Measurements from ENCODE around the gene NBAS.

The NBAS gene

GRCh38 chr2:15480552-15480951, 80.6 kb downstream of the NBAS start:
- H3K36me3 ChIP-seq (ENCODE audit: control insufficient read depth in 2 of 2, insufficient read depth in 1 of 2, low read length in 2 of 2), result peaks cover 0 to 7% of the 10 kb centered on the region in 2 experiments; a peak in 1 of 3 replicates
- H3K4me1 ChIP-seq (ENCODE audit: control insufficient read depth, insufficient read depth, low read length), result no peaks in the 10 kb centered on the region
- POLR2A ChIA-PET, result no interaction called here
- TF ChIP-seq, protein P1, sequence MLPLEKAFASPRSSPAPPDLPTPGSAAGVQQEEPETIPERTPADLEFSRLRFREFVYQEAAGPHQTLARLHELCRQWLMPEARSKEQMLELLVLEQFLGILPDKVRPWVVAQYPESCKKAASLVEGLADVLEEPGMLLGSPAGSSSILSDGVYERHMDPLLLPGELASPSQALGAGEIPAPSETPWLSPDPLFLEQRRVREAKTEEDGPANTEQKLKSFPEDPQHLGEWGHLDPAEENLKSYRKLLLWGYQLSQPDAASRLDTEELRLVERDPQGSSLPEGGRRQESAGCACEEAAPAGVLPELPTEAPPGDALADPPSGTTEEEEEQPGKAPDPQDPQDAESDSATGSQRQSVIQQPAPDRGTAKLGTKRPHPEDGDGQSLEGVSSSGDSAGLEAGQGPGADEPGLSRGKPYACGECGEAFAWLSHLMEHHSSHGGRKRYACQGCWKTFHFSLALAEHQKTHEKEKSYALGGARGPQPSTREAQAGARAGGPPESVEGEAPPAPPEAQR (tag by site-specific recombination; IDR thresholded peaks at IDR 0.05), result no peak
- TF ChIP-seq TRIM28 (IDR thresholded peaks at IDR 0.05; ENCODE audit: borderline replicate concordance, low read length) (no peak), IKZF3 (tag by site-specific recombination; IDR thresholded peaks at IDR 0.05) (no peak), ZNF292 (tag by site-specific recombination; IDR thresholded peaks at IDR 0.05; ENCODE audit: borderline replicate concordance, low read depth) (no peak), GLIS2 (tag by site-specific recombination; IDR thresholded peaks at IDR 0.05) (no peak)
- no peak overlapping the region for H3K27ac ChIP-seq (ENCODE audit: extremely low read depth, low read depth, low read length)
- no peaks in the 10 kb centered on the region for H3K9me3 ChIP-seq (ENCODE audit: control insufficient read depth, insufficient read depth, low read depth, low read length)
- no peak overlapping the region for H3K4me3 ChIP-seq (ENCODE audit: low read depth, low read length)
- CTCF ChIA-PET, result no interaction called here

DNA sequence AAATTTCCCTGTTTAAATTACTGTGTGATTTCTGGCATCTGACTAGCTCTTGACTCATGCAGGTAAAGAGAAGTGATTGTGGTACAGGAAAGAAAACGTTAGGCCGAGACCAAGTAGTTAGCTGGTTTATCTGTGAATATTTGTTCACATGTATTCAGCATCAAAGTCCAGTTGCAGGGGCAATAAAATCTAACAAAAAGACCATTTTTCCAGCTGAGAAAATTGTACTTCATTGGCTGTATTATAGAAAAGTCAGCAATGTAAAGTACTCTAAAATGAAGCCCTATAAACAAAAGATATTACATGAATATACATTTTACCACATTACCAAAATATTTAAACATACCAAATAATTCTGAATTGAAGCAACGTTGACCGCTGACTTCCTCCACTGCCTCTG, 88.3 kb downstream of the NBAS start:
- H3K9me3 ChIP-seq (ENCODE audit: control insufficient read depth, insufficient read depth, low read depth, low read length), result no peaks in the 10 kb centered on the region
- no peaks in the 10 kb centered on the region for H3K4me1 ChIP-seq (ENCODE audit: control insufficient read depth, insufficient read depth, low read length)
- H3K36me3 ChIP-seq (ENCODE audit: control insufficient read depth in 2 of 2, insufficient read depth in 1 of 2, low read length in 2 of 2), result peaks cover 0 to 18% of the 10 kb centered on the region in 2 experiments
- POLR2A ChIA-PET, result no interaction called here
- TF ChIP-seq ZNF76 (tag by site-specific recombination; IDR thresholded peaks at IDR 0.05; ENCODE audit: borderline replicate concordance, low read depth) (no peak), ZNF510 (tag by site-specific recombination; IDR thresholded peaks at IDR 0.05; ENCODE audit: insufficient replicate concordance) (no peak), ZNF112 (tag by site-specific recombination; IDR thresholded peaks at IDR 0.05) (no peak), ZNF10 (tag by site-specific recombination; IDR thresholded peaks at IDR 0.05) (no peak), MYNN (tag by site-specific recombination; IDR thresholded peaks at IDR 0.05; ENCODE audit: borderline replicate concordance) (no peak), ZNF19 (tag by site-specific recombination; IDR thresholded peaks at IDR 0.05; ENCODE audit: low read depth) (no peak), ZNF239 (tag by site-specific recombination; IDR thresholded peaks at IDR 0.05) (no peak), ZNF133 (tag by site-specific recombination; IDR thresholded peaks at IDR 0.05) (no peak), HOXD13 (CRISPR knock-in tag; IDR thresholded peaks at IDR 0.05; ENCODE audit: borderline replicate concordance) (no peak)
- TF ChIP-seq, protein P2, sequence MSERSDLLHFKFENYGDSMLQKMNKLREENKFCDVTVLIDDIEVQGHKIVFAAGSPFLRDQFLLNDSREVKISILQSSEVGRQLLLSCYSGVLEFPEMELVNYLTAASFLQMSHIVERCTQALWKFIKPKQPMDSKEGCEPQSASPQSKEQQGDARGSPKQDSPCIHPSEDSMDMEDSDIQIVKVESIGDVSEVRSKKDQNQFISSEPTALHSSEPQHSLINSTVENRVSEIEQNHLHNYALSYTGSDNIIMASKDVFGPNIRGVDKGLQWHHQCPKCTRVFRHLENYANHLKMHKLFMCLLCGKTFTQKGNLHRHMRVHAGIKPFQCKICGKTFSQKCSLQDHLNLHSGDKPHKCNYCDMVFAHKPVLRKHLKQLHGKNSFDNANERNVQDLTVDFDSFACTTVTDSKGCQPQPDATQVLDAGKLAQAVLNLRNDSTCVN (tag by site-specific recombination; optimal IDR thresholded peaks at IDR 0.05), result no peak
- CTCF ChIA-PET, result interaction anchor here (0.7 kb wide), 1 partner anchor 384 kb away, joined by 3 read pairs; no protein-coding TSS in a partner anchor
- H3K27ac ChIP-seq (ENCODE audit: extremely low read depth, low read depth, low read length), result no peak overlapping the region
- no peak overlapping the region for H3K4me3 ChIP-seq (ENCODE audit: low read depth, low read length)

DNA sequence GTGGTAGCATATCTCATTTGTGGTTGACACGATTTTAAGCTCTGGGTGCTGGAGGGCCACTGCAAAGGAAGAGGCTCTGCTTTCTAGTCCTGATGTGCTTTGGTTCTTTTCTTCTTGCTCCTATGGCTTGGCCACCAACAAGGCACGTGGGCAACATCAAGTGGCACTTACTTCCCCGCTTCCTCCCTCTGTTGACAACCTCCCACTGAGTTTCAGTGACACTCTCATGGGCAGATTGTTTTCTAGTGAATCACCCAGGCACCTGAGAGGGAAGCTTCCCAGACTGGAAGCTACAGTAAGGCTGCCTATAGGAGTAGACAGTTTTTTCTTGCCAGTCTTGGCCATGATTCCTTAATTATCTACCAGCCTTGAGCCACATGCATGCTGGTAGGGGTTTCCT, 89.0 kb downstream of the NBAS start:
- Histone ChIP-seq H3K36me3 (ENCODE audit: control insufficient read depth in 2 of 2, insufficient read depth in 1 of 2, low read length in 2 of 2) (peaks cover 4 to 20% of the 10 kb centered on the region in 2 experiments), H3K4me3 (ENCODE audit: low read depth, low read length) (no peak overlapping the region), H3K27ac (ENCODE audit: extremely low read depth, low read depth, low read length) (no peak overlapping the region), H3K4me1 (ENCODE audit: control insufficient read depth, insufficient read depth, low read length) (no peaks in the 10 kb centered on the region), H3K9me3 (ENCODE audit: control insufficient read depth, insufficient read depth, low read depth, low read length) (no peaks in the 10 kb centered on the region)
- ChIA-PET POLR2A (no interaction called here), CTCF (no interaction called here)
- no peak for TF ChIP-seq ZNF76 (tag by site-specific recombination; IDR thresholded peaks at IDR 0.05; ENCODE audit: borderline replicate concordance, low read depth)
- TF ChIP-seq GLIS1 (tag by site-specific recombination; IDR thresholded peaks at IDR 0.05), result peak; percentile 41
- TF ChIP-seq ZNF266 (tag by site-specific recombination; IDR thresholded peaks at IDR 0.05; ENCODE audit: low read depth), result no peak

DNA sequence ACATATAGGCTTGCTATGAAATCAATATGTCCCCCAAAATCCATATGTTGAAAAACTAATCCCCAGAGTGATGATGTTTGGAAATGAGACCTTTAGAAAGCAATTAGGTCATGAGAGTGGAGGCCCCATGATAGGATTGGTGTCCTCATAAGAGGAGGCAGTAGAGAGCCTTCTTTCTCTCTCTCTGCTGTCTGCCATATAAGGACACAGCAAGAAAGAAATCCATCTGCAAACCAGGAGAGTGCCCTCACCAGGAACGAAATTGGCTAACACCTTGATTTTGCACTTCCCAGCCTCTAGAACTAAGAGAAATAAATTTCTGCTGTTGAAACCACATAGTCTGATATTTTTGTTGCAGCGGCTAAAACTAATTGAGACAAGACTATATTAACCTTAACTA, 89.5 kb downstream of the NBAS start:
- ChIA-PET POLR2A (no interaction called here), CTCF (no interaction called here)
- H3K27ac ChIP-seq (ENCODE audit: extremely low read depth, low read depth, low read length), result no peak overlapping the region
- no peaks in the 10 kb centered on the region for H3K9me3 ChIP-seq (ENCODE audit: control insufficient read depth, insufficient read depth, low read depth, low read length)
- peaks cover 6 to 21% of the 10 kb centered on the region in 2 experiments for H3K36me3 ChIP-seq (ENCODE audit: control insufficient read depth in 2 of 2, insufficient read depth in 1 of 2, low read length in 2 of 2)
- H3K4me1 ChIP-seq (ENCODE audit: control insufficient read depth, insufficient read depth, low read length), result no peaks in the 10 kb centered on the region
- H3K4me3 ChIP-seq (ENCODE audit: low read depth, low read length), result no peak overlapping the region
- TF ChIP-seq, protein P3, sequence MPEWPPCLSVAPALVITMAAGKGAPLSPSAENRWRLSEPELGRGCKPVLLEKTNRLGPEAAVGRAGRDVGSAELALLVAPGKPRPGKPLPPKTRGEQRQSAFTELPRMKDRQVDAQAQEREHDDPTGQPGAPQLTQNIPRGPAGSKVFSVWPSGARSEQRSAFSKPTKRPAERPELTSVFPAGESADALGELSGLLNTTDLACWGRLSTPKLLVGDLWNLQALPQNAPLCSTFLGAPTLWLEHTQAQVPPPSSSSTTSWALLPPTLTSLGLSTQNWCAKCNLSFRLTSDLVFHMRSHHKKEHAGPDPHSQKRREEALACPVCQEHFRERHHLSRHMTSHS (tag by site-specific recombination; IDR thresholded peaks at IDR 0.05), result no peak
- TF ChIP-seq ZNF529 (tag by site-specific recombination; IDR thresholded peaks at IDR 0.05; ENCODE audit: insufficient replicate concordance), result no peak
- TF ChIP-seq, protein P4, sequence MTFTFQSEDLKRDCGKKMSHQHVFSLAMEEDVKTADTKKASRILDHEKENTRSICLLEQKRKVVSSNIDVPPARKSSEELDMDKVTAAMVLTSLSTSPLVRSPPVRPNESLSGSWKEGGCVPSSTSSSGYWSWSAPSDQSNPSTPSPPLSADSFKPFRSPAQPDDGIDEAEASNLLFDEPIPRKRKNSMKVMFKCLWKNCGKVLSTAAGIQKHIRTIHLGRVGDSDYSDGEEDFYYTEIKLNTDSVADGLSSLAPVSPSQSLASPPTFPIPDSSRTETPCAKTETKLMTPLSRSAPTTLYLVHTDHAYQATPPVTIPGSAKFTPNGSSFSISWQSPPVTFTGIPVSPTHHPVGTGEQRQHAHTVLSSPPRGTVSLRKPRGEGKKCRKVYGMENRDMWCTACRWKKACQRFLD (tag by site-specific recombination; IDR thresholded peaks at IDR 0.05), result no peak
- TF ChIP-seq, protein P5, sequence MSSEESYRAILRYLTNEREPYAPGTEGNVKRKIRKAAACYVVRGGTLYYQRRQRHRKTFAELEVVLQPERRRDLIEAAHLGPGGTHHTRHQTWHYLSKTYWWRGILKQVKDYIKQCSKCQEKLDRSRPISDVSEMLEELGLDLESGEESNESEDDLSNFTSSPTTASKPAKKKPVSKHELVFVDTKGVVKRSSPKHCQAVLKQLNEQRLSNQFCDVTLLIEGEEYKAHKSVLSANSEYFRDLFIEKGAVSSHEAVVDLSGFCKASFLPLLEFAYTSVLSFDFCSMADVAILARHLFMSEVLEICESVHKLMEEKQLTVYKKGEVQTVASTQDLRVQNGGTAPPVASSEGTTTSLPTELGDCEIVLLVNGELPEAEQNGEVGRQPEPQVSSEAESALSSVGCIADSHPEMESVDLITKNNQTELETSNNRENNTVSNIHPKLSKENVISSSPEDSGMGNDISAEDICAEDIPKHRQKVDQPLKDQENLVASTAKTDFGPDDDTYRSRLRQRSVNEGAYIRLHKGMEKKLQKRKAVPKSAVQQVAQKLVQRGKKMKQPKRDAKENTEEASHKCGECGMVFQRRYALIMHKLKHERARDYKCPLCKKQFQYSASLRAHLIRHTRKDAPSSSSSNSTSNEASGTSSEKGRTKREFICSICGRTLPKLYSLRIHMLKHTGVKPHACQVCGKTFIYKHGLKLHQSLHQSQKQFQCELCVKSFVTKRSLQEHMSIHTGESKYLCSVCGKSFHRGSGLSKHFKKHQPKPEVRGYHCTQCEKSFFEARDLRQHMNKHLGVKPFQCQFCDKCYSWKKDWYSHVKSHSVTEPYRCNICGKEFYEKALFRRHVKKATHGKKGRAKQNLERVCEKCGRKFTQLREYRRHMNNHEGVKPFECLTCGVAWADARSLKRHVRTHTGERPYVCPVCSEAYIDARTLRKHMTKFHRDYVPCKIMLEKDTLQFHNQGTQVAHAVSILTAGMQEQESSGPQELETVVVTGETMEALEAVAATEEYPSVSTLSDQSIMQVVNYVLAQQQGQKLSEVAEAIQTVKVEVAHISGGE (tag by site-specific recombination; conservative IDR thresholded peaks at IDR 0.05; ENCODE audit: low read depth), result no peak
